Measurements from ENCODE around the gene SMPDL3B. TPM values are rescaled to one million over a fixed set of nuclear protein-coding genes. Genes with fewer than 3 reads are reported as not detected.
A peak's percentile ranks its signal among the peaks of the same experiment; 100 is the strongest.

The SMPDL3B gene
- polyA plus RNA-seq, 3 donors = 0.13 to 0.21 TPM; not detected in 1

GRCh38 chr1:27935721-27936120, 921 bp downstream of the SMPDL3B start:
- Histone ChIP-seq H3K4me2 (replicated peaks; ENCODE audit: extremely low read depth, low read length, poor library complexity, severe bottlenecking) (peak overlapping the region; percentile 26), H3K9me3 (replicated peaks in 1 of 2; ENCODE audit: control insufficient read depth in 1 of 2, insufficient read depth in 1 of 2, low read length in 2 of 2) (no peaks in the 10 kb centered on the region), H3K4me3 (replicated peaks in 1 of 3; ENCODE audit: low read depth in 2 of 3, low read length in 3 of 3) (peak overlapping the region in 1 of 3 experiments; percentile 24), H4K20me1 (ENCODE audit: insufficient read depth, low read length) (no peaks in the 10 kb centered on the region), H2AFZ (ENCODE audit: insufficient read depth, low read depth, low read length, poor library complexity, severe bottlenecking) (peak overlapping the region; percentile 71), H3K9ac (ENCODE audit: insufficient read depth, low read length, poor library complexity, severe bottlenecking) (no peak overlapping the region), H3K36me3 (replicated peaks in 1 of 2; ENCODE audit: control insufficient read depth in 1 of 2, insufficient read depth in 2 of 2, low read length in 2 of 2) (no peaks in the 10 kb centered on the region), H3K27ac (ENCODE audit: low read depth in 1 of 2, low read length in 2 of 2) (no peak overlapping the region), H3K27me3 (ENCODE audit: control insufficient read depth in 2 of 2, insufficient read depth in 2 of 2, low read length in 2 of 2) (peaks cover 0 to 11% of the 10 kb centered on the region in 2 donors), H3K4me1 (ENCODE audit: control insufficient read depth in 1 of 2, insufficient read depth in 2 of 2, low read length in 2 of 2) (peaks cover 40 to 45% of the 10 kb centered on the region in 2 donors), H3K79me2 (ENCODE audit: insufficient read depth, low read length) (no peaks in the 10 kb centered on the region)
- H3K9me3 Mint-ChIP-seq = peaks cover 0 to 7% (median 0%) of the 10 kb centered on the region in 7 donors
- peaks cover 15 to 22% (median 22%) of the 10 kb centered on the region in 3 donors for H3K27me3 Mint-ChIP-seq (ENCODE audit: low read depth in 3 of 3)
- H3K4me1 Mint-ChIP-seq = peaks cover 42% of the 10 kb centered on the region
- DNase-seq = no peak
- peak overlapping the region in 1 of 7 donors; percentile 7 for H3K27ac Mint-ChIP-seq
- no peak for TF ChIP-seq CTCF (IDR thresholded peaks at IDR 0.05)
- WGBS (ENCODE audit: insufficient coverage) = 68% methylated on average over 8 of the region's 8 CpGs
- H3K36me3 Mint-ChIP-seq = peaks cover 3% of the 10 kb centered on the region in 2 donors
- intact Hi-C loops (cut with micrococcal nuclease) = no loop called here
- H3K4me3 Mint-ChIP-seq = peak overlapping the region in 1 of 2 donors; percentile 51

GRCh38 chr1:27936370-27936769, 1.6 kb downstream of the SMPDL3B start:
- no peak overlapping the region for H3K27ac Mint-ChIP-seq
- H3K9me3 Mint-ChIP-seq = peaks cover 0 to 4% (median 0%) of the 10 kb centered on the region in 7 donors
- peaks cover 43% of the 10 kb centered on the region for H3K4me1 Mint-ChIP-seq
- TF ChIP-seq CTCF (IDR thresholded peaks at IDR 0.05) = no peak
- Histone ChIP-seq H4K20me1 (ENCODE audit: insufficient read depth, low read length) (no peaks in the 10 kb centered on the region), H3K36me3 (replicated peaks in 1 of 2; ENCODE audit: control insufficient read depth in 1 of 2, insufficient read depth in 2 of 2, low read length in 2 of 2) (no peaks in the 10 kb centered on the region), H3K4me2 (replicated peaks; ENCODE audit: extremely low read depth, low read length, poor library complexity, severe bottlenecking) (no peak overlapping the region), H3K4me1 (ENCODE audit: control insufficient read depth in 1 of 2, insufficient read depth in 2 of 2, low read length in 2 of 2) (peaks cover 42 to 45% of the 10 kb centered on the region in 2 donors), H3K27me3 (ENCODE audit: control insufficient read depth in 2 of 2, insufficient read depth in 2 of 2, low read length in 2 of 2) (peaks cover 0 to 11% of the 10 kb centered on the region in 2 donors), H3K79me2 (ENCODE audit: insufficient read depth, low read length) (no peaks in the 10 kb centered on the region), H3K4me3 (replicated peaks in 1 of 3; ENCODE audit: low read depth in 2 of 3, low read length in 3 of 3) (no peak overlapping the region), H3K27ac (ENCODE audit: low read depth in 1 of 2, low read length in 2 of 2) (no peak overlapping the region), H2AFZ (ENCODE audit: insufficient read depth, low read depth, low read length, poor library complexity, severe bottlenecking) (no peak overlapping the region), H3K9me3 (replicated peaks in 1 of 2; ENCODE audit: control insufficient read depth in 1 of 2, insufficient read depth in 1 of 2, low read length in 2 of 2) (no peaks in the 10 kb centered on the region), H3K9ac (ENCODE audit: insufficient read depth, low read length, poor library complexity, severe bottlenecking) (no peak overlapping the region)
- DNase-seq = no peak
- peaks cover 15 to 22% (median 22%) of the 10 kb centered on the region in 3 donors for H3K27me3 Mint-ChIP-seq (ENCODE audit: low read depth in 3 of 3)
- no peak overlapping the region for H3K4me3 Mint-ChIP-seq
- no CpG with 5 or more reads among the region's 5 CpGs for WGBS (ENCODE audit: insufficient coverage)
- intact Hi-C loops (cut with micrococcal nuclease) = no loop called here
- peaks cover 3% of the 10 kb centered on the region in 2 donors for H3K36me3 Mint-ChIP-seq
